OCI-LY7 (cell line): ENCODE results near the gene ETV7.

Experiments used
- EZH2phosphoT487 ChIP-seq: fragments of 200-600 bp; sonication (generic); IDR thresholded peaks from 2 replicates; pipeline ENCODE4 v1.6.1; 2018; ENCODE audit warnings: low read depth, borderline replicate concordance, mild to moderate bottlenecking, mixed run types, antibody characterized with exemption, low read length, moderate library complexity, mixed read lengths
- TF ChIP-seq, protein P1 (sequence below): fragments of 200-600 bp; sonication (generic); conservative IDR thresholded peaks from 2 replicates; pipeline ENCODE4 v1.5.1; 2014; ENCODE audit warnings: mild to moderate bottlenecking, antibody characterized with exemption, low read length, moderate library complexity, mixed read lengths

GRCh38 chr6:36346486-36347273 is 40.8 kb downstream of the ETV7 start:
- TF ChIP-seq, protein P1, sequence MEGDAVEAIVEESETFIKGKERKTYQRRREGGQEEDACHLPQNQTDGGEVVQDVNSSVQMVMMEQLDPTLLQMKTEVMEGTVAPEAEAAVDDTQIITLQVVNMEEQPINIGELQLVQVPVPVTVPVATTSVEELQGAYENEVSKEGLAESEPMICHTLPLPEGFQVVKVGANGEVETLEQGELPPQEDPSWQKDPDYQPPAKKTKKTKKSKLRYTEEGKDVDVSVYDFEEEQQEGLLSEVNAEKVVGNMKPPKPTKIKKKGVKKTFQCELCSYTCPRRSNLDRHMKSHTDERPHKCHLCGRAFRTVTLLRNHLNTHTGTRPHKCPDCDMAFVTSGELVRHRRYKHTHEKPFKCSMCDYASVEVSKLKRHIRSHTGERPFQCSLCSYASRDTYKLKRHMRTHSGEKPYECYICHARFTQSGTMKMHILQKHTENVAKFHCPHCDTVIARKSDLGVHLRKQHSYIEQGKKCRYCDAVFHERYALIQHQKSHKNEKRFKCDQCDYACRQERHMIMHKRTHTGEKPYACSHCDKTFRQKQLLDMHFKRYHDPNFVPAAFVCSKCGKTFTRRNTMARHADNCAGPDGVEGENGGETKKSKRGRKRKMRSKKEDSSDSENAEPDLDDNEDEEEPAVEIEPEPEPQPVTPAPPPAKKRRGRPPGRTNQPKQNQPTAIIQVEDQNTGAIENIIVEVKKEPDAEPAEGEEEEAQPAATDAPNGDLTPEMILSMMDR = no peak
- no peak for TF ChIP-seq EZH2phosphoT487
